ENCODE results near the gene ZBTB3. TPM values are rescaled to one million over a fixed set of nuclear protein-coding genes. Genes with fewer than 3 reads are reported as not detected.
"Not testable (repeated sequence)": the region's sequence is repeated elsewhere in the genome, so short reads cannot be mapped to it uniquely, and the experiment has no call there.

The ZBTB3 gene
- total RNA-seq, 4 donors from 2014 or later, result 8.4 to 20.9 (median 14.0) TPM

- Histone ChIP-seq H3K9me3 (no peaks in the 10 kb centered on the region), H3K27ac (peak overlapping the region in 1 of 4 donors; percentile 86), H3K4me3 (no peak overlapping the region), H3K27me3 (no peaks in the 10 kb centered on the region), H3K4me1 (peaks cover 0 to 35% (median 15%) of the 10 kb centered on the region in 4 donors), H3K36me3 (peaks cover 0 to 4% (median 0%) of the 10 kb centered on the region in 4 donors)
- TF ChIP-seq EP300 (IDR thresholded peaks at IDR 0.05; ENCODE audit: low read depth) (no peak), POLR2A (IDR thresholded peaks at IDR 0.05) (no peak), POLR2AphosphoS5 (IDR thresholded peaks at IDR 0.05) (no peak), CTCF (IDR thresholded peaks at IDR 0.05) (no peak)
- intact Hi-C loops (cut with DNase I; ENCODE audit: low total_unique reads), result no loop called here
- no peak for DNase-seq
- in situ Hi-C loops (cut with MboI; ENCODE audit: low pct_ligation_motif_present in 1 of 4, low pct_unique_long_range_greater_than_20kb in 1 of 4, low sequenced_read_pairs in 3 of 4), result no loop called here
- 98% methylated on average over 14 of the region's 14 CpGs; no CpG with 5 or more reads in 1 of the 2 donors for WGBS, 2 donors (ENCODE audit: low coverage in 1 of 2)
Observed at GRCh38 chr11:62752177-62752785, 1.7 kb downstream of the ZBTB3 start.

- H3K27ac ChIP-seq; H3K27me3 ChIP-seq; intact Hi-C loops (cut with DNase I; ENCODE audit: low total_unique reads); H3K36me3 ChIP-seq; in situ Hi-C loops (cut with MboI; ENCODE audit: low pct_ligation_motif_present in 1 of 4, low pct_unique_long_range_greater_than_20kb in 1 of 4, low sequenced_read_pairs in 3 of 4); H3K9me3 ChIP-seq; H3K4me3 ChIP-seq; DNase-seq: not testable (repeated sequence)
- WGBS, 2 donors (ENCODE audit: low coverage in 1 of 2), result 93 to 97% methylated on average over 4 to 5 of the region's 5 CpGs
- peaks cover 0 to 35% (median 15%) of the 10 kb centered on the region in 4 donors for H3K4me1 ChIP-seq
Observed at GRCh38 chr11:62749931-62750330, 4.0 kb downstream of the ZBTB3 start.

- Histone ChIP-seq H3K27ac (no peak overlapping the region), H3K27me3 (no peaks in the 10 kb centered on the region), H3K9me3 (no peaks in the 10 kb centered on the region), H3K4me3 (no peak overlapping the region), H3K4me1 (peaks cover 0 to 20% (median 2%) of the 10 kb centered on the region in 4 donors), H3K36me3 (peaks cover 0 to 4% (median 0%) of the 10 kb centered on the region in 4 donors)
- intact Hi-C loops (cut with DNase I; ENCODE audit: low total_unique reads), result no loop called here
- TF ChIP-seq EP300 (IDR thresholded peaks at IDR 0.05; ENCODE audit: low read depth) (no peak), CTCF (IDR thresholded peaks at IDR 0.05) (no peak), POLR2AphosphoS5 (IDR thresholded peaks at IDR 0.05) (no peak), POLR2A (IDR thresholded peaks at IDR 0.05) (no peak)
- in situ Hi-C loops (cut with MboI; ENCODE audit: low pct_ligation_motif_present in 1 of 4, low pct_unique_long_range_greater_than_20kb in 1 of 4, low sequenced_read_pairs in 3 of 4), result no loop called here
- 78 to 83% methylated on average over 4 to 9 of the region's 9 CpGs for whole genome bisulfite sequencing, 2 donors (ENCODE audit: low coverage in 1 of 2)
- DNase-seq, result no peak
Observed at GRCh38 chr11:62747475-62748160, 6.3 kb downstream of the ZBTB3 start.

- no peak for DNase-seq
- Histone ChIP-seq H3K27ac (no peak overlapping the region), H3K27me3 (no peaks in the 10 kb centered on the region), H3K4me1 (peaks cover 0 to 7% (median 0%) of the 10 kb centered on the region in 4 donors), H3K4me3 (no peak overlapping the region), H3K9me3 (no peaks in the 10 kb centered on the region), H3K36me3 (peaks cover 0 to 63% (median 18%) of the 10 kb centered on the region in 4 donors)
- TF ChIP-seq POLR2A (IDR thresholded peaks at IDR 0.05), result no peak
- TF ChIP-seq POLR2AphosphoS5 (IDR thresholded peaks at IDR 0.05), result no peak
- no peak for TF ChIP-seq EP300 (IDR thresholded peaks at IDR 0.05; ENCODE audit: low read depth)
- TF ChIP-seq CTCF (IDR thresholded peaks at IDR 0.05), result no peak
- intact Hi-C loops (cut with DNase I; ENCODE audit: low total_unique reads), result no loop called here
- in situ Hi-C loops (cut with MboI; ENCODE audit: low pct_ligation_motif_present in 1 of 4, low pct_unique_long_range_greater_than_20kb in 1 of 4, low sequenced_read_pairs in 3 of 4), result no loop called here
Observed at GRCh38 chr11:62737196-62737595, 16.8 kb downstream of the ZBTB3 start.
